Measurements from ENCODE around the gene RMC1. TPM values are rescaled to one million over a fixed set of nuclear protein-coding genes. Genes with fewer than 3 reads are reported as not detected.

Gene RMC1
- total RNA-seq, 1 experiment from 2014 or later = 24.7 TPM

GRCh38 chr18:23462876-23463275 is 40.4 kb upstream of the RMC1 start:
- Mint-ChIP-seq H3K4me3 (ENCODE audit: unreplicated experiment) (no peak overlapping the region), H3K4me1 (ENCODE audit: insufficient read depth, unreplicated experiment) (peaks cover 35% of the 10 kb centered on the region), H3K27ac (ENCODE audit: low read depth, unreplicated experiment) (no peak overlapping the region), H3K27me3 (ENCODE audit: insufficient read depth, unreplicated experiment) (no peaks in the 10 kb centered on the region), H3K9me3 (ENCODE audit: unreplicated experiment) (no peaks in the 10 kb centered on the region), H3K36me3 (ENCODE audit: insufficient read depth, unreplicated experiment) (peaks cover 10% of the 10 kb centered on the region)
- BruUV-seq (replicated peaks) = no TSS peak
- intact Hi-C loops (cut with micrococcal nuclease) = no loop called here
- TF ChIP-seq CTCF (IDR thresholded peaks at IDR 0.05; ENCODE audit: unreplicated experiment) = no peak
- ChIA-PET CTCF (interaction anchor here (0.6 to 0.8 kb wide), 3 partner anchors 10 to 331 kb away, joined by 3 to 6 read pairs (median 3); no protein-coding TSS in a partner anchor), POLR2A (interaction anchor here (0.6 to 1.4 kb wide), 5 partner anchors 8 to 327 kb away, joined by 3 to 13 read pairs (median 4); partner anchors contain the start of gene RIOK3)
- no peak for DNase-seq (ENCODE audit: unreplicated experiment)

- H3K36me3 Mint-ChIP-seq (ENCODE audit: insufficient read depth, unreplicated experiment) = no peaks in the 10 kb centered on the region
- ChIA-PET CTCF (interaction anchor here (0.7 to 0.9 kb wide), 2 partner anchors 15 to 46 kb away, joined by 3 to 5 read pairs; no protein-coding TSS in a partner anchor), POLR2A (interaction anchor here (1.2 to 2.6 kb wide), 3 partner anchors 8 to 15 kb away, joined by 5 to 6 read pairs (median 6); partner anchors contain the start of gene RIOK3)
- H3K9me3 Mint-ChIP-seq (ENCODE audit: unreplicated experiment) = no peaks in the 10 kb centered on the region
- intact Hi-C loops (cut with micrococcal nuclease) = no loop called here
- H3K4me3 Mint-ChIP-seq (ENCODE audit: unreplicated experiment) = no peak overlapping the region
- H3K27me3 Mint-ChIP-seq (ENCODE audit: insufficient read depth, unreplicated experiment) = no peaks in the 10 kb centered on the region
- no peak overlapping the region for H3K27ac Mint-ChIP-seq (ENCODE audit: low read depth, unreplicated experiment)
- no peaks in the 10 kb centered on the region for H3K4me1 Mint-ChIP-seq (ENCODE audit: insufficient read depth, unreplicated experiment)
- BruUV-seq (replicated peaks) = no TSS peak
- no peak for DNase-seq (ENCODE audit: unreplicated experiment)
- TF ChIP-seq CTCF (IDR thresholded peaks at IDR 0.05; ENCODE audit: unreplicated experiment) = no peak
Measured at GRCh38 chr18:23468753-23469459, 34.4 kb upstream of the RMC1 start.

GRCh38 chr18:23470620-23471387 is 32.5 kb upstream of the RMC1 start:
- H3K4me1 Mint-ChIP-seq (ENCODE audit: insufficient read depth, unreplicated experiment) = no peaks in the 10 kb centered on the region
- ChIA-PET POLR2A (interaction anchor here (0.6 to 2.6 kb wide), 8 partner anchors 8 to 438 kb away, joined by 3 to 11 read pairs (median 5); partner anchors contain the start of gene RIOK3), CTCF (interaction anchor here (1.1 to 1.8 kb wide), 3 partner anchors 10 to 45 kb away, joined by 4 to 5 read pairs (median 4); no protein-coding TSS in a partner anchor)
- no peaks in the 10 kb centered on the region for H3K9me3 Mint-ChIP-seq (ENCODE audit: unreplicated experiment)
- peak overlapping the region; percentile 44 for H3K27ac Mint-ChIP-seq (ENCODE audit: low read depth, unreplicated experiment)
- intact Hi-C loops (cut with micrococcal nuclease) = no loop called here
- BruUV-seq (replicated peaks) = no TSS peak
- no peak for DNase-seq (ENCODE audit: unreplicated experiment)
- no peak overlapping the region for H3K4me3 Mint-ChIP-seq (ENCODE audit: unreplicated experiment)
- H3K36me3 Mint-ChIP-seq (ENCODE audit: insufficient read depth, unreplicated experiment) = no peaks in the 10 kb centered on the region
- no peaks in the 10 kb centered on the region for H3K27me3 Mint-ChIP-seq (ENCODE audit: insufficient read depth, unreplicated experiment)
- no peak for TF ChIP-seq CTCF (IDR thresholded peaks at IDR 0.05; ENCODE audit: unreplicated experiment)

- no peak for TF ChIP-seq CTCF (IDR thresholded peaks at IDR 0.05; ENCODE audit: unreplicated experiment)
- Mint-ChIP-seq H3K27ac (ENCODE audit: low read depth, unreplicated experiment) (no peak overlapping the region), H3K4me3 (ENCODE audit: unreplicated experiment) (no peak overlapping the region), H3K27me3 (ENCODE audit: insufficient read depth, unreplicated experiment) (no peaks in the 10 kb centered on the region), H3K9me3 (ENCODE audit: unreplicated experiment) (no peaks in the 10 kb centered on the region), H3K36me3 (ENCODE audit: insufficient read depth, unreplicated experiment) (no peaks in the 10 kb centered on the region), H3K4me1 (ENCODE audit: insufficient read depth, unreplicated experiment) (no peaks in the 10 kb centered on the region)
- no peak for DNase-seq (ENCODE audit: unreplicated experiment)
- POLR2A ChIA-PET = interaction anchor here (0.6 to 2.6 kb wide), 5 partner anchors 10 to 43 kb away, joined by 3 to 11 read pairs (median 6); partner anchors contain the start of gene RIOK3
- BruUV-seq (replicated peaks) = no TSS peak
- intact Hi-C loops (cut with micrococcal nuclease) = no loop called here
- CTCF ChIA-PET = interaction anchor here (1.6 to 1.8 kb wide), 2 partner anchors 27 to 45 kb away, joined by 4 to 5 read pairs; no protein-coding TSS in a partner anchor
Measured at GRCh38 chr18:23471486-23471885, 31.8 kb upstream of the RMC1 start.

All from MCF 10A (cell line).